ENCODE data around the gene NSD1.

DNA sequence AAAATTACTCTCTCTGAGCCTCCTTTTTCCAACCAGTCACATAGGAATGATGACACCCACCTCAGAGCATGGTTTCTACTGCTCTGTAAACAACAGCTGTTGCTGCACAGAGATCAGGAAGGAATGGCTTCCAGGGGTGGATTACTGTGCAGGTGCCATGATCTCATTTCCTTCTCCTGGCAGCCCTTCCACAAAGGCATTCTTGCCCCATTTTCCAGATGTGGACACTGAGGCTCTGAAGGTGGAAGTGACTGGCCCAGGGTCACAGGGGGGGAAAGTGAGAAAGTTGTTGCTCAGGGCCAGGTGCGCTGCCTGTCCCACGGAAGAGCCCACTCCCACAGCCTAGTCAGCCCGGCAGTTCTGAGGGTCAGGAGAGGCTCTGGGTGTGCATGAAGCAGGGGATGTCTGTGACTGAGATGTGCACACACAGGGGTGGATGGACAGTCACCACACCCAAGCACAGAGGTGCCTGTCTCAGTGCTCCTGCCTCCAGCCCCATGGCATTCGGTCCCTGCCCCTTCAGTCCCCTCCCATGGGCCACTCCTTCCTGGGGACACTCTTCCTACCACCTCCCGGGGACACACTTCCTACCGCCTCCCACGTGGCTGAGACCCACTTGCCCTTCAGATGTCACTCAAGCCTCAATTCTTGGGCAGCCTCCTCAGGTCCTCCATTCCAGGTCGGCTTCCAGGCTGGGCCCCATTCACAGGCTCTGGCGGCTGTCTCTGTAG lies 29.9 kb upstream of the NSD1 start:
- TF ChIP-seq POLR2AphosphoS5 (IDR thresholded peaks at IDR 0.05; ENCODE audit: low read depth, low read length) (no peak), SIN3A (IDR thresholded peaks at IDR 0.05; ENCODE audit: borderline replicate concordance, insufficient read depth, low read length) (no peak), TAF1 (IDR thresholded peaks at IDR 0.05; ENCODE audit: borderline replicate concordance, insufficient read depth, low read length) (no peak)
- TF ChIP-seq, protein P1, sequence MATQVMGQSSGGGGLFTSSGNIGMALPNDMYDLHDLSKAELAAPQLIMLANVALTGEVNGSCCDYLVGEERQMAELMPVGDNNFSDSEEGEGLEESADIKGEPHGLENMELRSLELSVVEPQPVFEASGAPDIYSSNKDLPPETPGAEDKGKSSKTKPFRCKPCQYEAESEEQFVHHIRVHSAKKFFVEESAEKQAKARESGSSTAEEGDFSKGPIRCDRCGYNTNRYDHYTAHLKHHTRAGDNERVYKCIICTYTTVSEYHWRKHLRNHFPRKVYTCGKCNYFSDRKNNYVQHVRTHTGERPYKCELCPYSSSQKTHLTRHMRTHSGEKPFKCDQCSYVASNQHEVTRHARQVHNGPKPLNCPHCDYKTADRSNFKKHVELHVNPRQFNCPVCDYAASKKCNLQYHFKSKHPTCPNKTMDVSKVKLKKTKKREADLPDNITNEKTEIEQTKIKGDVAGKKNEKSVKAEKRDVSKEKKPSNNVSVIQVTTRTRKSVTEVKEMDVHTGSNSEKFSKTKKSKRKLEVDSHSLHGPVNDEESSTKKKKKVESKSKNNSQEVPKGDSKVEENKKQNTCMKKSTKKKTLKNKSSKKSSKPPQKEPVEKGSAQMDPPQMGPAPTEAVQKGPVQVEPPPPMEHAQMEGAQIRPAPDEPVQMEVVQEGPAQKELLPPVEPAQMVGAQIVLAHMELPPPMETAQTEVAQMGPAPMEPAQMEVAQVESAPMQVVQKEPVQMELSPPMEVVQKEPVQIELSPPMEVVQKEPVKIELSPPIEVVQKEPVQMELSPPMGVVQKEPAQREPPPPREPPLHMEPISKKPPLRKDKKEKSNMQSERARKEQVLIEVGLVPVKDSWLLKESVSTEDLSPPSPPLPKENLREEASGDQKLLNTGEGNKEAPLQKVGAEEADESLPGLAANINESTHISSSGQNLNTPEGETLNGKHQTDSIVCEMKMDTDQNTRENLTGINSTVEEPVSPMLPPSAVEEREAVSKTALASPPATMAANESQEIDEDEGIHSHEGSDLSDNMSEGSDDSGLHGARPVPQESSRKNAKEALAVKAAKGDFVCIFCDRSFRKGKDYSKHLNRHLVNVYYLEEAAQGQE (IDR thresholded peaks at IDR 0.05; ENCODE audit: insufficient read depth in 1 of 2, low read depth in 2 of 2, low read length in 2 of 2), result no peak

Measured in PFSK-1 (cell line).